HG03520 (cell line): ENCODE results near the gene TOGARAM1.
A peak's percentile ranks its signal among the peaks of the same experiment; 100 is the strongest.

Experiments
- ATAC-seq: cut with Tn5 transposase; IDR thresholded peaks from one replicate; pipeline ENCODE4 v1.9.1; 2021; ENCODE audit warnings: mild to moderate bottlenecking, moderate library complexity; ENCODE audit not compliant: unreplicated experiment

Gene TOGARAM1

DNA sequence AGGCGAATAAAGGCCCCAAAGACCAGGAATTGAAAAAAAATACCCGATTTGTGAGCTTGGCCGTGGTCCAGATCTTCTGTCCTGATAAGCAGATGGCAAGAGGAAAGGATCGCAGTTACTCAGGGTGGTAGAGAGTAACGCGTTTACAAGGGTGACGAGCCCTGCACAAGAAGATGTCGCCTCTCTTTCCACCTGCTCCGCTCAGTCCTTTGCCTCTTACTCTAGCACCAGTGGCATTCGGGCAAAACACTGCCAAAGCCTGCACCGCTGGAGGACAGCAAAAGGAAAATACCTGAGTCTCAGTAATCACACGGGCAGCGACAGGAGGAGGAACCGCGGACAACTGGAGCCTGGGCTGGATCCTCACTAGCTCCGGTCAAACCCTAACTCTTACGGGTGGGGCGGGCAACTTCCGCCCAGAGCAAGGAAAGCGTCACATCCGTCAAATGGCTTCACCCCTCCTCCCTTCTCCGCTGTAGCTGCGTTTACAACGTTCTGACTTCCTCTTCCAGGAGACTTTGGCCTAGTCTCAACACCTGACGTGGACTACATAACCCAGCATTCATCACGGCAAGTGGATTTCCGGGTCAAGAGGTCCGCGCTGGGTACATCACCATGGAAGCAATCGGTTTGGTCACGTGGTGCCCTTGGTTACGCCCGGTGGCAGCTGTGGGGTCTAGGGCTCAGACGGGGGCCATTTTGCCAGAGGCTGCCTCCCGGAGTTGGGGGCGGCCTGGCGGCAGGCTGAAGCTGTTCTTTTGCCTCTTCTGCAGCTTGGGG lies at the start of gene TOGARAM1, which contains the start of gene KLHL28:
TSS of gene TOGARAM1 (plus strand) at position 637 of the 780 bp plus-strand sequence. CDS start 232 bp downstream, outside the sequence.
TSS of gene KLHL28 (minus strand) at position 394 of the 780 bp plus-strand sequence. CDS start 16,019 bp downstream, outside the sequence.
- ATAC-seq = peak; percentile 93

DNA sequence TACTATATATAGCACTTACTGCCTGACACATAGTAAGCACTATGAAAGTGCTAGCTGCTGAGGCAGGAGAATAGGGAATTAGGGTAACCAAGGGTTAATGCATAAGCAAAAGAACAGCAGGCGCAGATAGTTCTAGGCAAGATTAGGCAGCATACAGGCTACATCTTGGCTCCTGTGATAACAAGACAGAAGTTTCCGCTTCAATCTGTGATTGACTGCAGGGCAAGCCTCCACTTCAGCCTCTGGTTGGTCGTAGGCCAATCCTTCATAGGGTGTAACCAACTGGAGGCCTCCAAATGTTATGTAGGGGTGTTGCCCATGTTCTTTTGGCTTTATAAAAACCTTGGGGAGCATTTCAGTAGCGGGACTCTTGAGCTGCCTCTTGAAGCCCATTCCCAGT lies 47.1 kb upstream of the TOGARAM1 start:
- no peak for ATAC-seq

DNA sequence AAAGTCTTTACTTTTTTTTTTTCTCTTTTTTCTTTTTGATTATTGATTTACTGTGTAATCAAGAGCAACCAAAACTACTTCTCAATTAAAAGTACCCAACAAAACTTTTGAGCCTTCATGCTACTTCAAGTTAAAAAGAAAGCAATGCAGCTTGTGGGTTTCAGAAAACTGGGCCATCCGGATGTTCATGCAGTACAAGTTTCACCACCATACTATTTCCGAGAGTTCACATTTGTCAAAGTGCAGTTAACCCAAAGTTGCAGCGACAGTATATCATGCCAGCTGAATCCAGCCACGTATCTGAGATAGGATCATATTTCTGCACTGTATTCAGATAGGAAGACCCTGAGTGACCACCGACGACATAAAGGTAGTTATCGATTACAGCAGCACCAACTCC lies 33.2 kb upstream of the TOGARAM1 start:
- no peak for ATAC-seq

DNA sequence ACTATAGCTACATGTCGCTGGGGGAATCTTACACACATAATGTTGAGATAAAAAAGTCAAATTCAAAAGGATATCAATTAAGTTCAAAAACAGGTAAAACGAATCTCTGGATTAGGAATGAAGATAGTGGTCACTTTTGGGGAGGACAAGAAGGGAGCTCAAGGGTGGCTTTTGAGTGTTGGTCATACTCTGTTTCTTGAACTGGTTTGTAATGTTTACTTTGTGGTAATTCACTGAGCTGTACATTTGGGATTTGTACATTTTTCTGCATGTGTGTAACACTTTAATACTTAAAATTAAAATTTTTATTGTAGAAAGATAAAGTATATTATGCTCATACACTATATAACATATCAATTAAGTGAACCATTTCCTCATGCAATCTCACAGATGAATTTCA lies 26.8 kb upstream of the TOGARAM1 start:
- no peak for ATAC-seq

- ATAC-seq = no peak
Measured at GRCh38 chr14:44937547-44937946, 24.4 kb upstream of the TOGARAM1 start.

GRCh38 chr14:44940211-44940610 lies 21.8 kb upstream of the TOGARAM1 start:
- ATAC-seq = no peak

DNA sequence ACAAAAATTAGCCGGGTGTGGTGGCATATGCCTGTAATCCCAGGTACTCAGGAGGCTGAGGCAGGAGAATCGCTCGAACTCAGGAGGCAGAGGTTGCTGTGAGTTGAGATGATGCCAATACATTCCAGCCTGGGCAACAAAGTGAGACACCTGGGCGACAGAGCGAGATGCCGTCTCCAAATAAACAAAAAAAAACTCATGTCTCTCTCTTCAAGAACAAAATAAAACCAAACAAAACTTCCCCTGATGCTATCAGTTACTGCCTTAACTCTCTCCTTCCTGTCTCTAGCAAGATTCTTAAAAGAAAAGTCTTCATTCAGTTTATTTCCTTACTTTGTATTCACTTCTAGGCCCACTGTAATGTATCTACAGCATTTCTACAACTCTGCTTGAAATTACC lies 21.0 kb upstream of the TOGARAM1 start:
- ATAC-seq = no peak

GRCh38 chr14:44941591-44941990 lies 20.4 kb upstream of the TOGARAM1 start:
- ATAC-seq = no peak

DNA sequence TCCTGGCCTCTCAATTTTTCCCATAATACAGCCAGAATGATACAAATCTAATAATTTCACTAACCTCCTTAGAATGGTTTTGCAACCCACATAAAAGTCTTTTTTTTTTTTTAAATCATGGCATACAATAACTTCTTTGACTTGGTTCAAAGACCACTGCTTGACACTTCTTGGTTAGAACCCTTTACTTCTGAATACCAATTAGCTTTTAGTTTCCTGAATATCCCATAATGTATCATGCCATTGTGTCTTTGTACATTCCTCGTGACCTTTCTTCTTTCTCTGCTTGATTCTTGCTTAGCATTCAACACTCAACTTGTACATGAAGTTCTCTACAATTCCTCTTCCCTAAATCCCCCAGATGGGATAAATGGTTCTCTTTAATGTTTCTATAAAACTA lies 19.6 kb upstream of the TOGARAM1 start:
- no peak for ATAC-seq

- no peak for ATAC-seq
Measured at GRCh38 chr14:44944107-44944506, 17.9 kb upstream of the TOGARAM1 start.

DNA sequence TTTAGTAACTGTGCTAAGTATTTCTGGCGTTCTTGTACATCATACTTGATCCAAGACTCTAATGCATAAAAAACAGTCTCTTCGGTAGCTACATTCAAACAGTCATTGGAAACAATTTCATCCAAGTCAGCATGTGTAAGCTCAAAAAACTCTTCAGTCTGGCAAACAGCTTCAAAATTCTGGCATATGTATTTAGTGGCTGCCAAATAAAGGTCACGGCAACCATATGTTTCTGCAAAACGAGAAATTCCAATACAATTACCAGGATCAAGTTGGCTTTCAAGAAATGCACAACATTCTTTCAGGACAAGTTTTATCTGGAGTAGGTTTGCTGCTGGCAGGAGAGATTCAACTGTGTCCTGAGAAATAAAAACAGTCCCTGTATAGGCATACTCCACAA lies 16.7 kb upstream of the TOGARAM1 start:
- no peak for ATAC-seq

DNA sequence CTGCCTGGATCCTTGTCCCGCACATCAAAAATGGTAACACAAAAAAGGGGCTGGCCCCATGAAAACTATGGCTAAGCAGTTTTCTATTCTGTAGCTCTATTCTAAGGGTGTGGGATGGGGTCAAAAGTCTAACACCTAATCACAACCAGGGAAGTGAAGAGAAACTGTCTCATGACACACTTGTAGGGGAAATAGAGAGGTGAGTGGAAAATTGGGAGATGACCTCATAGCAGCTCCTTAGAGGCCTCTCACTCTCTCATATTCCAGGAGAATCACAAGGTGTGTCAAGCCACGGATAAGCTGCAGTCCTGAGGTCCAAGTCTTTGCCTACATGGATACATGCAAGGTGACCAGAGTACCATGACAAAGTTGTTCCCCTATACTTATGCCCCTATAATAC lies 10.9 kb upstream of the TOGARAM1 start:
- no peak for ATAC-seq

DNA sequence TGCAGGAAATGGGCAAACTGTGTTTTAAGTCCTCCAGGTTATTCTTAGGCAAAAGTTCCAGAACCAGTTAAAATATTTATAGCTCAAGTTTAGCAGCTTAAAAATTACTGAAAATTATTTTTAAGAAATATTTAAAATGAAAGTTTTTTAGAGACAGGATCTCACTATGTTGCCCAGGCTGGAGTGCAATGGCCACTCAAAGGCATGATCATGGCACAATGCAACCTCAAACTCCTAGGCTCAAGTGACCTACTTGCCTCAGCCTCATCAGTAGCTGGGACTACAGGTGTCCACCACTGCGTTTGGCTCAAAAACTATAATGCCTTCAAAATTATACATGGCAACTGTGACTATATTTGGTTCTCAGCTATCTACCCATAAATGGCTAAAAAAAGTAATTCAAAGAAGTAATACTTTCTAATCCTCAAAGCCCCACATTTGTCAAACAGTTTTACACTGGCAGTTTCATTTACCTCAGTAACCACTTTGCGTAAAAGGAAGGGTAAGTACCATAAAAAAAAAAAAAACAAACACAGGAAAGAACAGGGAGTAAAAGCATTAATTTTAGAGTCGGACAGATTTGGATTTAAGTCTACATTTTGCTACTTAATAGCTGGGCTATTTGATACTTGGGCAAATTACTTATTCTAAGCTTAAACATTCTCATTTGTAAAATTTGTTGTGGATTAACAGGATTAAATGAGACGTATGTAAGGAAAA lies 9.4 kb upstream of the TOGARAM1 start:
- ATAC-seq = no peak

DNA sequence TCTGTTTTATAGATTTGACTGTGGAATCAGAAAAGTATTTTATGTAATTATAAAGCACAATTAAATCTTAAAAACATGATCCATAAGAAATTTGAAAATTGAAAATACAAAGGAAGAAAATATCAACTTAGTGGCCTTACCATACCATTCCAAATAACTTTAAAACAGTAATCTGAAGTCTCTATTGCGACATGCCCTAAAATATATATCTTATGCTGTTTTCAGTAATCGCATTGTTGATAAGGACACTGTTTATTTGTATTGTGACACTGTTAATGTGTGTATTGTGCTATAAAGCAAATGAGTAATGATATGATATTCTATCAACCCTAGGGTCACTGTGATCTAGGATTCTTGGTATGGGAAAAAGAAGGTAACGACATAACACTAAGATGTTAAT lies 7.2 kb upstream of the TOGARAM1 start:
- ATAC-seq = no peak

DNA sequence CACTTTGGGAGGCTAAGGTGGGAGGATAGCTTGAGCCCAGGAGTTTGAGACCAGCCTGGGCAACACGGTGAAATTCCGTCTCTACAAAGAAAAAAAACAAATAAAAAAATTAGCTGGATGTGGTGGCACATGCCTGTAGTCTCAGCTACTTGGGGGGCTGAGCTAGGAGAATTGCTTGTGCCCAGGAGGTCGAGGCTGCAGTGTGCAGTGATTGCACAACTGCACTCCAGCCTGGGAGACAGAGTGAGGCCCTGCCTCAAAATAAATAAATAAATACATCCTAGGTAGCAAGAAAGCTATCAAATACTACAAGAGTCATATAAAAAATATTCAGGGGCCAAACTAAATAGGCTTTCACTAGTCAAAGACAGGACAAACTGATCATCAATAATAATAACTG lies 6.5 kb upstream of the TOGARAM1 start:
- ATAC-seq = no peak

GRCh38 chr14:44956866-44957265 lies 5.1 kb upstream of the TOGARAM1 start:
- ATAC-seq = no peak

GRCh38 chr14:44959538-44959937 lies 2.5 kb upstream of the TOGARAM1 start:
- no peak for ATAC-seq

DNA sequence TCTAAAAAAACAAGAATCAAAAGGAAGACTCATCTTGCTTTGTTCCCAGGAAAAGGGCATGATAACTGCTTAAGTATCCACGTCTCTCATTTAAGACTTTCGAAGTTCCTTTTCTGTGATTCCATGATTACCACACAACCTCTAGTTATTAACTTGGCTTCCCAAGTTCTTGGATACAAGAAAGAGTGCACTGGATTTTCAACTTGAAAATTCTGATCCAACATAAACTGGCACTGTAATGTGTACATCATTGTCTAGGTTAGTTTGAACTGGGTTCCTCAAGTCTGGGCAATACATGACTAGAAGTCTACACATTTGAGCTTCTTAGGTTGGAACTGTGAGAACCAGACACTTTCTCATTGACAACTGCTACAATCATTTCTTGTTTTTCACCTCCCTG lies 1.8 kb upstream of the TOGARAM1 start:
- no peak for ATAC-seq

DNA sequence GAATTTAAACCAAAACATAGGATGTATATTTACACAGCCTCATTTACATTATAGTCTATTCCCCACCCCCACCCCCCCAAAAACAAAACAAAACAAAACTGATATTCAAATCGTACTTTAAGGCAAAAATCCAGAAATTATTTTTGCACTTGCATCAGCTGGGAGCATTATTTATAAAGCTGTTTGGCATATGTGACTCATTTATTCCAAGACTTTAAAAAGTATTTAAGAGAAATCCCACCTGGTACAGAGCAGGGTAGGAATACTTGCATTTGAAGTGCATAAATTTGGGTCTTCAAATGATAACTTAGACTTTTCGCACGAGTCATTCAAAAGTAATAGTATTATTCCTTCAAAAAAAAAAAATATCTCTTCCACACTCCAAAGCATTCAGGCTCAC lies 1.3 kb upstream of the TOGARAM1 start:
- no peak for ATAC-seq

- peak; percentile 13 for ATAC-seq
Measured at GRCh38 chr14:44961151-44961553, 838 bp upstream of the TOGARAM1 start.

- ATAC-seq = peak; percentile 24
Measured at GRCh38 chr14:44962334-44963043, 499 bp downstream of the TOGARAM1 start.
